NCI-H2196 treated with DMSO at 0.1 percent for 48 hours (cell line): Measurements from ENCODE around the gene ANO5.
A peak's percentile ranks its signal among the peaks of the same experiment; 100 is the strongest.

ENCODE experiments used
- DNase-seq: peaks from one replicate; lab custom pipeline; 2025; ENCODE audit not compliant: unreplicated experiment; lab: John Stamatoyannopoulos, UW

The ANO5 gene

GRCh38 chr11:22192642-22193347 lies at the start of gene ANO5:
Gene ANO5, plus strand, starts transcription at chr11:22193085. Its CDS starts 408 bp downstream, at chr11:22193493.
- DNase-seq: peak; percentile 55

GRCh38 chr11:22151649-22152197 lies 41.2 kb upstream of the ANO5 start:
- no peak for DNase-seq

GRCh38 chr11:22157531-22157930 lies 35.4 kb upstream of the ANO5 start:
- no peak for DNase-seq

- no peak for DNase-seq
These were observed 31.4 kb upstream of the ANO5 start for GRCh38 chr11:22161489-22161888.

- no peak for DNase-seq
These were observed 30.1 kb upstream of the ANO5 start for GRCh38 chr11:22162756-22163155.

GRCh38 chr11:22163394-22163797 lies 29.5 kb upstream of the ANO5 start:
- DNase-seq: no peak

- no peak for DNase-seq
These were observed 27.8 kb upstream of the ANO5 start for GRCh38 chr11:22165087-22165486.

- no peak for DNase-seq
These were observed 26.9 kb upstream of the ANO5 start for GRCh38 chr11:22165759-22166513.

- peak; percentile 4 for DNase-seq
These were observed 23.1 kb upstream of the ANO5 start for GRCh38 chr11:22169833-22170232.

- no peak for DNase-seq
These were observed 19.4 kb upstream of the ANO5 start for GRCh38 chr11:22173532-22173931.

GRCh38 chr11:22177186-22177585 lies 15.7 kb upstream of the ANO5 start:
- no peak for DNase-seq

GRCh38 chr11:22179626-22180025 lies 13.3 kb upstream of the ANO5 start:
- DNase-seq: no peak

- DNase-seq: no peak
These were observed 12.8 kb upstream of the ANO5 start for GRCh38 chr11:22180131-22180530.

- no peak for DNase-seq
These were observed 3.2 kb upstream of the ANO5 start for GRCh38 chr11:22189660-22190059.

GRCh38 chr11:22190827-22191463 lies 1.9 kb upstream of the ANO5 start:
- no peak for DNase-seq

GRCh38 chr11:22192289-22192641 lies 620 bp upstream of the ANO5 start:
- DNase-seq: no peak

GRCh38 chr11:22193348-22194051 lies 615 bp downstream of the ANO5 start:
- DNase-seq: no peak

- DNase-seq: no peak
These were observed 1.4 kb downstream of the ANO5 start for GRCh38 chr11:22194306-22194705.

GRCh38 chr11:22194907-22195306 lies 2.0 kb downstream of the ANO5 start:
- no peak for DNase-seq

- DNase-seq: no peak
These were observed 4.5 kb downstream of the ANO5 start for GRCh38 chr11:22197139-22198005.
